Endothelial cell of umbilical vein (primary cell): ENCODE measurements around the gene FMNL2. TPM values are rescaled to one million over a fixed set of nuclear protein-coding genes. Genes with fewer than 3 reads are reported as not detected.

Experiments
- BruUV-seq: library from RNA; stranded (reverse); fragments of 400-500 nt; replicated peaks from 2 replicates; lab custom pipeline; 2021; lab: Mats Ljungman, UMichigan
- CTCF ChIA-PET: fragments of 300-600, 350-600 bp; sonication (Branson Sonifier 250); formaldehyde crosslinking; loops from one replicate; lab custom pipeline; 2021; ENCODE audit warnings: antibody characterized with exemption, inconsistent platforms; lab: Charles Lee
- POLR2A ChIA-PET: fragments of 300-600, 350-600 bp; sonication (Branson Sonifier 250); formaldehyde crosslinking; loops from one replicate; lab custom pipeline; 2021; ENCODE audit warnings: antibody characterized with exemption, inconsistent platforms; lab: Charles Lee
- DNase-seq: peaks from one replicate; pipeline ENCODE4 v3.0.0-alpha.2; 2011; ENCODE audit warnings: low read depth, low spot score
- FAIRE-seq: peaks from 2 replicates; lab custom pipeline; 2011; peaks lifted over from hg19 to GRCh38; lab: Jason Lieb, UNC
- H2AFZ ChIP-seq: 2 replicates; pipeline ENCODE4 v1.6.0; 2012; ENCODE audit warnings: low read depth, low read length, control low read depth, inconsistent platforms
- H3K27ac ChIP-seq: 2 replicates; pipeline ENCODE4 v1.5.1; 2011; ENCODE audit warnings: low read depth, mild to moderate bottlenecking, control low read depth, low read length, moderate library complexity; ENCODE audit not compliant: insufficient read depth
- H3K27me3 ChIP-seq, 2 experiments: 2 replicates each; pipeline versions ENCODE4 v1.6.0 to v1.6.1; 2011; ENCODE audit warnings: low read length in 2 of 2, mixed read lengths in 1 of 2; ENCODE audit not compliant: control insufficient read depth in 2 of 2, insufficient read depth in 2 of 2
- H3K36me3 ChIP-seq, 2 experiments: 2 replicates in 1 of 2; 3 replicates in 1 of 2; pipeline ENCODE4 v1.5.1; 2011; ENCODE audit warnings: low read length in 2 of 2, mild to moderate bottlenecking in 1 of 2, moderate library complexity in 1 of 2; ENCODE audit not compliant: control insufficient read depth in 2 of 2, insufficient read depth in 2 of 2; ENCODE audit errors: extremely low read depth in 1 of 2
- H3K4me1 ChIP-seq: 3 replicates; pipeline ENCODE4 v1.5.1; 2011; ENCODE audit warnings: mild to moderate bottlenecking, low read length; ENCODE audit not compliant: control insufficient read depth, insufficient read depth; ENCODE audit errors: extremely low read depth
- H3K4me2 ChIP-seq: 2 replicates; pipeline ENCODE4 v1.6.1; 2011; ENCODE audit warnings: low read length, control low read depth, mixed read lengths; ENCODE audit not compliant: insufficient read depth
- H3K4me3 ChIP-seq, 3 experiments: fragments of 200-600 bp in 1 of 3; sonication (generic), shearing (Covaris generic) in 1 of 3; replicated peaks in 1 of 3; 2 replicates each; pipeline ENCODE4 v1.5.1; 2011 to 2016; ENCODE audit warnings: control low read depth in 3 of 3, low read length in 3 of 3, mild to moderate bottlenecking in 2 of 3, inconsistent platforms in 1 of 3, low read depth in 1 of 3, moderate library complexity in 1 of 3; ENCODE audit not compliant: insufficient read depth in 1 of 3
- H3K79me2 ChIP-seq: 2 replicates; pipeline ENCODE4 v1.6.0; 2012; ENCODE audit warnings: low read length, inconsistent platforms; ENCODE audit not compliant: control insufficient read depth, insufficient read depth
- H3K9ac ChIP-seq: replicated peaks from 2 replicates; pipeline ENCODE3; 2011; ENCODE audit warnings: low read length, control low read depth; ENCODE audit not compliant: insufficient read depth; ENCODE audit errors: extremely low read depth
- H3K9me1 ChIP-seq: replicated peaks from 3 replicates; pipeline ENCODE4 v1.6.0; 2011; ENCODE audit warnings: mild to moderate bottlenecking, low read length; ENCODE audit not compliant: control insufficient read depth, insufficient read depth; ENCODE audit errors: extremely low read depth
- H3K9me3 ChIP-seq: replicated peaks from 2 replicates; pipeline ENCODE4 v1.5.1; 2012; ENCODE audit warnings: low read length, inconsistent platforms; ENCODE audit not compliant: control insufficient read depth, insufficient read depth
- H4K20me1 ChIP-seq: replicated peaks from 2 replicates; pipeline ENCODE3; 2011; ENCODE audit warnings: mild to moderate bottlenecking, low read length; ENCODE audit not compliant: control insufficient read depth, insufficient read depth; ENCODE audit errors: extremely low read depth
- EZH2 ChIP-seq: IDR thresholded peaks from 2 replicates; pipeline ENCODE4 v1.6.1; 2012; ENCODE audit warnings: borderline replicate concordance, low read depth, mild to moderate bottlenecking, moderate library complexity, low read length, inconsistent platforms; ENCODE audit not compliant: severe bottlenecking
- FOS ChIP-seq: IDR thresholded peaks from 2 replicates; pipeline ENCODE4 v1.6.1; 2011; ENCODE audit warnings: mild to moderate bottlenecking, low read length, moderate library complexity, borderline replicate concordance; ENCODE audit not compliant: insufficient read depth
- GATA2 ChIP-seq: IDR thresholded peaks from 2 replicates; pipeline ENCODE4 v1.7.0; 2011; ENCODE audit warnings: low read depth, mild to moderate bottlenecking, moderate library complexity, mixed read lengths, low read length; ENCODE audit not compliant: insufficient read length, insufficient read depth
- JUN ChIP-seq: IDR thresholded peaks from 2 replicates; pipeline ENCODE4 v1.6.1; 2011; ENCODE audit warnings: borderline replicate concordance, low read depth; ENCODE audit not compliant: insufficient read length, insufficient read depth
- MYC ChIP-seq: IDR thresholded peaks from one replicate; pipeline ENCODE4 v1.6.1; 2011; ENCODE audit warnings: mild to moderate bottlenecking, low read depth, low read length
- POLR2A ChIP-seq: IDR thresholded peaks from 2 replicates; pipeline ENCODE4 v1.6.1; 2012; ENCODE audit warnings: low read depth, mild to moderate bottlenecking, control low read depth, low read length
- POLR2AphosphoS5 ChIP-seq: IDR thresholded peaks from 2 replicates; pipeline ENCODE4 v1.6.1; 2012; ENCODE audit warnings: low read depth, mild to moderate bottlenecking, control low read depth, low read length, moderate library complexity; ENCODE audit not compliant: insufficient read depth
- dilution Hi-C: fragments of 300-500 bp; cut with MboI; formaldehyde crosslinking; loops from one replicate; pipeline ENCODE4 v1.15.0; 2019; ENCODE audit warnings: low sequenced_read_pairs; ENCODE audit not compliant: extremely low pct_ligation_motif_present
- intact Hi-C: fragments of 100-400 bp; cut with micrococcal nuclease; formaldehyde crosslinking; loops from one replicate; pipeline ENCODE4 v1.10.0; 2022
- polyA plus RNA-seq, 4 experiments: library from polyadenylated mRNA; depleted of rRNA in 3 of 4; stranded (reverse) in 3 of 4; unstranded in 1 of 4; fragments of >200 nt; gene quantifications; 2 replicates each; pipeline versions ENCODE4 v1.2.1 to v1.2.3, GENCODE V29; 2011 to 2012; ENCODE audit warnings: missing spikeins in 1 of 4
- total RNA-seq: library from RNA; stranded (reverse); gene quantifications from 2 replicates; pipeline ENCODE4 v1.2.3, GENCODE V29; 2021
- TF ChIP-seq, protein P1 (sequence below): IDR thresholded peaks from 2 replicates; pipeline ENCODE4 v1.6.1; 2011; ENCODE audit not compliant: insufficient read depth, insufficient read length
- TF ChIP-seq, protein P2 (sequence below), 2 donors: IDR thresholded peaks; 1 replicate in 1 of 2; 2 replicates in 1 of 2; pipeline ENCODE4 v1.5.1; 2011; ENCODE audit warnings: low read length in 2 of 2, mild to moderate bottlenecking in 2 of 2, moderate library complexity in 2 of 2, control low read depth in 1 of 2, inconsistent platforms in 1 of 2, low read depth in 1 of 2; ENCODE audit not compliant: insufficient read depth in 1 of 2; ENCODE audit errors: extremely low read depth in 1 of 2

Gene FMNL2
- total and polyA plus RNA-seq, 2 donors (not counting 3 experiments of a cell fraction or from before 2014, with no cell fraction given): 8.3 to 28.0 TPM

DNA sequence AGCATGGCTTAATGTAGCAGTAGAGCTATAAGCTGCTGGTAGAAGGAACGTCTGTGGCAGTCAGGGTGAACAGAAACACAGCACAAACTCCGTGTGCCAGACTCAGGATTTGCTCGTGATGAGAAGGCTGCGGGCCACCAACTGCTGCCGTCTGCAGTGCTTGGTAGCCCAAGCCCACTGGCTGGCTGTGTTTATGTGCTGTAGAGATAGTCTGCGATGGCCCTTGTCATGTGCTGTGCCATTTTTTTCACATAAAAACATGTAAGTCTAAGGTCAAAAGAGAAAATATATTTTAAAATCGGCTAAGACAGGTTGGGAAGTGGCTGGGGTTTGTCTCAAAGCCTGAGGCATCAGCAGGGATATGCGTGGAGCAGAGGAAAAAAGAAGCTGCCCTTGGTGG is 303.6 kb downstream of the FMNL2 start:
- H3K9me3 ChIP-seq: no peaks in the 10 kb centered on the region
- H3K27ac ChIP-seq: no peak overlapping the region
- H2AFZ ChIP-seq: no peak overlapping the region
- intact Hi-C loops: no loop called here
- no peaks in the 10 kb centered on the region for H4K20me1 ChIP-seq
- no peaks in the 10 kb centered on the region for H3K4me1 ChIP-seq
- no TSS peak for BruUV-seq
- H3K4me2 ChIP-seq: no peak overlapping the region
- dilution Hi-C loops: no loop called here
- H3K27me3 ChIP-seq: no peaks in the 10 kb centered on the region
- H3K79me2 ChIP-seq: no peaks in the 10 kb centered on the region
- FAIRE-seq: no peak
- POLR2A ChIA-PET: interaction anchor here (1.0 kb wide), 1 partner anchor 439 kb away, joined by 3 read pairs; no protein-coding TSS in a partner anchor
- DNase-seq: no peak
- peaks cover 4 to 19% of the 10 kb centered on the region in 2 experiments for H3K36me3 ChIP-seq
- no peak overlapping the region for H3K9ac ChIP-seq
- no peak overlapping the region for H3K4me3 ChIP-seq
- no peak for TF ChIP-seq MYC
- TF ChIP-seq EZH2: no peak
- TF ChIP-seq JUN: no peak
- TF ChIP-seq GATA2: no peak
- TF ChIP-seq, protein P1, sequence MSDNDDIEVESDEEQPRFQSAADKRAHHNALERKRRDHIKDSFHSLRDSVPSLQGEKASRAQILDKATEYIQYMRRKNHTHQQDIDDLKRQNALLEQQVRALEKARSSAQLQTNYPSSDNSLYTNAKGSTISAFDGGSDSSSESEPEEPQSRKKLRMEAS: no peak
- TF ChIP-seq POLR2A: no peak
- TF ChIP-seq POLR2AphosphoS5: no peak
- no peak for TF ChIP-seq FOS
- TF ChIP-seq, protein P2, sequence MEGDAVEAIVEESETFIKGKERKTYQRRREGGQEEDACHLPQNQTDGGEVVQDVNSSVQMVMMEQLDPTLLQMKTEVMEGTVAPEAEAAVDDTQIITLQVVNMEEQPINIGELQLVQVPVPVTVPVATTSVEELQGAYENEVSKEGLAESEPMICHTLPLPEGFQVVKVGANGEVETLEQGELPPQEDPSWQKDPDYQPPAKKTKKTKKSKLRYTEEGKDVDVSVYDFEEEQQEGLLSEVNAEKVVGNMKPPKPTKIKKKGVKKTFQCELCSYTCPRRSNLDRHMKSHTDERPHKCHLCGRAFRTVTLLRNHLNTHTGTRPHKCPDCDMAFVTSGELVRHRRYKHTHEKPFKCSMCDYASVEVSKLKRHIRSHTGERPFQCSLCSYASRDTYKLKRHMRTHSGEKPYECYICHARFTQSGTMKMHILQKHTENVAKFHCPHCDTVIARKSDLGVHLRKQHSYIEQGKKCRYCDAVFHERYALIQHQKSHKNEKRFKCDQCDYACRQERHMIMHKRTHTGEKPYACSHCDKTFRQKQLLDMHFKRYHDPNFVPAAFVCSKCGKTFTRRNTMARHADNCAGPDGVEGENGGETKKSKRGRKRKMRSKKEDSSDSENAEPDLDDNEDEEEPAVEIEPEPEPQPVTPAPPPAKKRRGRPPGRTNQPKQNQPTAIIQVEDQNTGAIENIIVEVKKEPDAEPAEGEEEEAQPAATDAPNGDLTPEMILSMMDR (IDR thresholded peaks at IDR 0.05; ENCODE audit: extremely low read depth in 1 of 2, insufficient read depth in 1 of 2, low read depth in 1 of 2, low read length in 2 of 2): no peak
- CTCF ChIA-PET: interaction anchor here (1.4 kb wide), 1 partner anchor 10 kb away, joined by 6 read pairs; no protein-coding TSS in a partner anchor
- no peaks in the 10 kb centered on the region for H3K9me1 ChIP-seq
